Stomach smooth muscle (tissue), 2 donors: Measurements from ENCODE around the gene ISCU.

Experiments used
- H3K27ac ChIP-seq: one replicate; pipeline ENCODE4 v1.7.0; 2013; ENCODE audit warnings: mild to moderate bottlenecking, low read length, inconsistent platforms
- H3K27me3 ChIP-seq, 2 donors: one replicate each; pipeline ENCODE4 v1.7.0; 2013; ENCODE audit warnings: low read length in 2 of 2; ENCODE audit not compliant: insufficient read depth in 2 of 2, control insufficient read depth in 1 of 2
- H3K36me3 ChIP-seq, 2 donors: one replicate each; pipeline ENCODE4 v1.7.0; 2013; ENCODE audit warnings: low read length in 2 of 2; ENCODE audit not compliant: control insufficient read depth in 2 of 2, insufficient read depth in 2 of 2
- H3K4me1 ChIP-seq: one replicate; pipeline ENCODE4 v1.7.0; 2013; ENCODE audit warnings: low read length; ENCODE audit not compliant: control insufficient read depth, insufficient read depth
- H3K4me3 ChIP-seq, 2 donors: one replicate each; pipeline ENCODE4 v1.7.0; 2013; ENCODE audit warnings: low read length in 2 of 2
- H3K9ac ChIP-seq, 2 donors: one replicate each; pipeline ENCODE4 v1.7.0; 2013; ENCODE audit warnings: low read length in 2 of 2, mild to moderate bottlenecking in 1 of 2
- H3K9me3 ChIP-seq, 2 donors: one replicate each; pipeline ENCODE4 v1.7.0; 2013; ENCODE audit warnings: low read length in 2 of 2; ENCODE audit not compliant: control insufficient read depth in 2 of 2
- donor health status: healthy.
- donor health status: Pancreatic carcinoma.

ISCU gene

DNA sequence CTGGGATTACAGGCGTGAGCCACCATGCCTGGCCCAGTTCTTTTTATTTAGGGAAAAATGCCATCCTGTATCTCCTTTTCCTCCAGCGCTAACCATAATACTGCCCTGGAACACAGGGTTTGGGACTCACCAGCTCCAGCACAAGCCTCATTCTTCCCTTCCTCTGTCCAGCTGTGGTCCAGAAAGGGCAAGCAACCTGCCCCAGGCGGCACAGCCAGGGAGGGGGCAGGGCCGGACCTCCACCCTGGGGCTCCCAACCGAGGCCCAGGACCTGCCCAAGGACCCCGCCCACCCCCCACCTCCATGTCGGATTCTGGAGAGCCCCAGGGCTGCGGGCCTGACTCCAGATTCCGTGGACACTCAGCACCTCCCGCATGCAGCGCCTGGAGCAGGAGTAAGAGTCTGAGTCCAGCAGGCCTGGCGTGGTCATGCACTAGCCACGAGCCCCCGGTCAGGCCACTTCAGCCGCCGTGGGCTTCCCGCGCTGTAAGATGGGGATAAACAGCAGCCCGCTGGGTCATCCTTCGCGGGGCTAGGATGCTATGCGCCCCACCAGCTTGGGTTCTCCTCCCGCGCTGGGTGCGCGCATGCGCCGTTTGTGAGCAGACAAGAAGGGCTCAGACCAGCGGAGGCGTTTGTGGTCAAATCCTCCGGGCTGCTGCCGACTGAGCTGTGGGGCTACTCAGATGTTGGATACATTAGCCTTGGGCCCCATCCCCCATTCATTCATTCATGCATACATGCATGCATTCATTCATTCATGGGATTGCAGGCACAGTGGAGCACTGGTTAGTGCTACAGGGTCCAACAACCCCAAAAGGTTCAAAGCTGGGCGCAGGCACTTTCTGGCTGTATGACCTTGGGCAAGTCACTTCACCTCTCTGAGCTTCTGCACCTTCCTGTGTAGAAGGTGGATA lies 19.2 kb downstream of the ISCU start:
- H3K4me3 ChIP-seq = no peak overlapping the region
- H3K9ac ChIP-seq = no peak overlapping the region
- no peaks in the 10 kb centered on the region for H3K9me3 ChIP-seq
- no peaks in the 10 kb centered on the region for H3K36me3 ChIP-seq
- no peaks in the 10 kb centered on the region for H3K4me1 ChIP-seq
- no peak overlapping the region for H3K27ac ChIP-seq
- peaks cover 0 to 5% of the 10 kb centered on the region in 2 donors for H3K27me3 ChIP-seq

DNA sequence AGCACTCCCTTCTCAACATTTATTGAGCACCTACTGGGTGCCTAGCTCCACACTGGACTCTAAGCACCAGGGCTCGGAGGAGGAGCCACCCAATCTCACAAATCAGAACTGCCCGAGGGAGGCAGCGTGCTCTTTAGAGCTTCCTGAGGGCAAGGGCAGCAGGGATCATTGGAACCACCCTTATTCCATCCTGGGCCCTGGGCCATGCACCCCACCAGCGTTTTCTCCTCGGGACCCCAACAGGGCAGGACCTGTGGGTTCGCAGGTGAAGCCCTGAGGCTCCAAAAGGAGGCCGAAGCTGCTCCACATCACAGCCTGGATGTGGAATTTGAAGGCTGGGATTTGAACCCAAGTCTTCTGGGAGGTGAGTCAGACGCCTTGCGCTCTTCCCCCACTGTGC lies 20.1 kb downstream of the ISCU start:
- no peak overlapping the region for H3K27ac ChIP-seq
- H3K36me3 ChIP-seq = no peaks in the 10 kb centered on the region
- no peaks in the 10 kb centered on the region for H3K9me3 ChIP-seq
- peaks cover 0 to 5% of the 10 kb centered on the region in 2 donors for H3K27me3 ChIP-seq
- no peak overlapping the region for H3K4me3 ChIP-seq
- no peak overlapping the region for H3K9ac ChIP-seq
- no peaks in the 10 kb centered on the region for H3K4me1 ChIP-seq

DNA sequence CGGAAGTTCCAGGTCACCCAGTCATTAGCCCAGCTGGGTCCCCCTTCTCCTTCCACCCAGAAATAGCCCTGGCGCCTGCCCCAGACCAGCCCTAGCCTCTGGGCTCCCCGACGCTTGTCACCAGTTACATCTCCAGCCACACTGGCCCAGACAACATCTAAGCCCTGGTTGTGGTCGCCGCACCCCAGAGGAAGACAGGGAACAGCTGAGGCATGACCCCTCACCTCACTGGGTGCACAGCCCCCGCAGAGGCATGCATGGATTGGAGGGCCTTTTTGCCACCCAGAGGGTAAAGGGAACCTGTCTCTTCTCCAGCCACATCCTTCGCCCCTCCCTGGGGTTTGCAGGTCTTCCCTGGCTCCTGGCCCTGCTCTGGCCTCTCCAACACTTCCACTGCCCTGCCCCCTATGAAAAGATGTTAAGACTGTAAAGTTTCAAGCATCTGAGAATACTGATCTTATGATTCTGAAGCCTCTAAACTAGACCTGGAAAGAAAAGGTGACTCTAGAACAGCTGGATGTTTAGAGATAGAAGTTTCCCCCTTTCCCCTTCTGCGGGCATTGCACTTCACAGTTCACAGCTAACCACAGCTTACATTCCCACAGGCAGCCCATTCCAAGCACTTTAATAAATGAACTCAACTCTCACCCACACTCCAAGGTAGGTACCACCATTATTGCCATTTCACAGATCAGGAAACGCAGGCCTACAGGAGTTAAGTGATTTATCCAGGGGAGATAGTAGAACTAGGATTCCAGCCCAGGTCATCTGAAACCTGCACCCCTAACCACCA lies 20.8 kb downstream of the ISCU start:
- H3K9me3 ChIP-seq = no peaks in the 10 kb centered on the region
- H3K36me3 ChIP-seq = no peaks in the 10 kb centered on the region
- H3K27ac ChIP-seq = no peak overlapping the region
- no peak overlapping the region for H3K4me3 ChIP-seq
- H3K27me3 ChIP-seq = peaks cover 3 to 5% of the 10 kb centered on the region in 2 donors
- H3K9ac ChIP-seq = no peak overlapping the region
- no peaks in the 10 kb centered on the region for H3K4me1 ChIP-seq

DNA sequence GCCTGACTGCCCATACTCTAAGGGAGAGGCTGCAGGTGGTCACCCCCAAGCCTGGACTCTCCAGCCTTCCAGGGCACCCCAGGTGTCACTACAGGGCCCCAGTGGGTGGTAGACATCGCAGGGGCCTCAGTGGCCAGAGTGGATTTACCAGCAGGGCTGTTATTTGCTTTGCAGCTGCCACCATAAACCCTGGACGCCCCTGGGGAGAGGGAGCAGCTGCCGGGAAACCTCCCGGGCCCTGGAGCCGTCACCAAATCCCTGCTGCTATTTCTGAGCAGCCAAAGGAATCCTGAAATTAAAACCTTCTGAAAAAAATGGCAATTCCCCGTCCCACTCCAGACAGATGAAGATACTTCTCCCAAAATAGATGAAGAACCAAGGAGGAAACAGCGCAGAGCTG lies 21.6 kb downstream of the ISCU start:
- Histone ChIP-seq H3K4me3 (no peak overlapping the region), H3K4me1 (peaks cover under 1% of the 10 kb centered on the region), H3K9me3 (no peaks in the 10 kb centered on the region), H3K36me3 (no peaks in the 10 kb centered on the region), H3K27ac (no peak overlapping the region), H3K9ac (no peak overlapping the region), H3K27me3 (peaks cover 4 to 5% of the 10 kb centered on the region in 2 donors)

DNA sequence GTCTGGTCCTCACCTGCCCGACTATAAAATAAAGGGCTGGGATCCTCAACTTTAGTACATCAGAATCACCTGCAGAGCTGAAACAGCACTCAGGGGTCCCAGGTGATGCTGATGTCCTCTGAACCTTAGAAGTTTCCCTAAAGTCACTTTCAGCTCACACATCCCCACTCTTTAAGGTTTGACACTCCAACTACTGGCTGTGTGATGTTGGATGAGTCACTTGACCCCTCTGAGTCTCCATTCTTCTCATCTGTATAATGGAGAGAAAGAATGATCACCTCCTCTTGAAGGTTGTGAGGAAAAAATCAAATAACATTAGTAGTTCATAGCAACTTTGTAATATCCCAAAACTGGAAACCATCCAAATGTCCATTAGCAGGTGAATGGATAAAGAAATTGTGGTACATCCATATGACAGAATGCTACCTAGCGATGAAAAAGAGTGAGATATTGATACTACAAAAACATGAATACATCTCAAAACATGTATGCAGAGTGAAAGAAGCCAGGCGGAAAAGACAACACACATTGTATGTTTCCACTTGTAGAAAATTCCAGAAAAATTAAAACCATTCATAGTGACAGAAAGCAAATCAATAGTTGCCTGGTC lies 22.2 kb downstream of the ISCU start:
- Histone ChIP-seq H3K9ac (no peak overlapping the region), H3K9me3 (no peaks in the 10 kb centered on the region), H3K27me3 (peaks cover 5 to 7% of the 10 kb centered on the region in 2 donors), H3K36me3 (no peaks in the 10 kb centered on the region), H3K4me3 (no peak overlapping the region), H3K27ac (no peak overlapping the region), H3K4me1 (peaks cover 5% of the 10 kb centered on the region)

DNA sequence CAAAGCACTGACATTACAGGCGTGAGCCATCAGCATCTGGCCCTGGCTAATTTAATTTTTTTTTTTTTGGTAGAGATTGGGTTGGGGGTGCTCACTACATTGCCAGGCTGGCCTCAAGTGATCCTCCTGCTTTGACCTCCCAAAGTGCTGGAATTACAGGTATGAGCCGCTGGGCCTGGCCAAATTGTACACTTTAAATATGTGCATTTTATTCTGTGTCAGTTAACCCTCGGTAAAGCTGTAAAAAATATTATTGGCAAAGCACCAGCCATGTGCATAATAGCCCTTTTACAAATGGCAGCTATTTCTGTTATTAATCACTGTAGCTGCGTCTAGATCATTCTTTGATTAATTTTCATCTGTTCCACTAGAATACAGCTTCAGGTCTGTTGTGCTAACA lies 23.5 kb downstream of the ISCU start:
- Histone ChIP-seq H3K4me1 (peaks cover 5% of the 10 kb centered on the region), H3K4me3 (no peak overlapping the region), H3K9ac (no peak overlapping the region), H3K9me3 (no peaks in the 10 kb centered on the region), H3K36me3 (no peaks in the 10 kb centered on the region), H3K27ac (no peak overlapping the region), H3K27me3 (peaks cover 5 to 8% of the 10 kb centered on the region in 2 donors)

DNA sequence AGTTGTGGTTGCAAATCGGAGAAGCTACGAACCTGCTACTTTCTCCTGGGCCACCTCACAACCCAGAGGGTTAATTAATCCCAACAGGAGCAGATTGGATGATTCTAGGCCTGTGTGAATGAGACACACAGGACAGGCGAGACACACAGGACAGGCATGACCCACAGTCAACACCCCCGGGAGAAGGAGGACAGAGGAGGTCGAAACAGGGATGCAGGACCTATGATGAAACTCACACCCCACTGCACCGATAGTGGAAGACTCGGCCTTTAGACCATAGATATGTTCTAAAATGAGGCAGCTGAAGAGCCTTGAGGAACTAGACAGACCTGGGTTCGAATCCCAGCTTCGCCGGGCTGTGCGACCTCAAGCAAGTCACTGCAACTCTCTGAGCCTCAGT lies 23.9 kb downstream of the ISCU start:
- no peak overlapping the region for H3K4me3 ChIP-seq
- no peak overlapping the region for H3K27ac ChIP-seq
- H3K9me3 ChIP-seq = no peaks in the 10 kb centered on the region
- peaks cover 5% of the 10 kb centered on the region for H3K4me1 ChIP-seq
- no peaks in the 10 kb centered on the region for H3K36me3 ChIP-seq
- no peak overlapping the region for H3K9ac ChIP-seq
- H3K27me3 ChIP-seq = peaks cover 5 to 8% of the 10 kb centered on the region in 2 donors

DNA sequence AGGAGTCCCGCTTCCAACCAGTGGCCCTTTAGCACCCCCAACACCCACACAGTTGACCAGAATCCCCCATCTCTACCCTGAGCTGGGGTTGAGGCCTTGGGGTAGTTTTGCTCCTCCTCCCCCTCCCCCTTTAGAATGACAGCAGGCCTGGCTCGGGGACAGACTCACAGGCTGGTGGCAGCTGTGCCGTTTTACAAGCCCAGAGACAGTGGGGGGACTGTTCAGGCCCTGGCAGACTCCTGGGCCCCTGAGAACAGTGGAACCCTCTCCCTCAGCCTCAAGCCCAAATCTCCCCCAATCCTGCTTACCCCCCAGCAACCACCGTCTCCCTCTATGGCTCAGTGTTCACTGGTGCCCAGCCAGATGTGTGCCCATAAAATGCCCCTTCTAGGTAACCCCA lies 25.4 kb downstream of the ISCU start:
- no peaks in the 10 kb centered on the region for H3K9me3 ChIP-seq
- peaks cover 2 to 8% of the 10 kb centered on the region in 2 donors for H3K27me3 ChIP-seq
- no peaks in the 10 kb centered on the region for H3K36me3 ChIP-seq
- peaks cover 5% of the 10 kb centered on the region for H3K4me1 ChIP-seq
- no peak overlapping the region for H3K9ac ChIP-seq
- H3K27ac ChIP-seq = no peak overlapping the region
- no peak overlapping the region for H3K4me3 ChIP-seq

DNA sequence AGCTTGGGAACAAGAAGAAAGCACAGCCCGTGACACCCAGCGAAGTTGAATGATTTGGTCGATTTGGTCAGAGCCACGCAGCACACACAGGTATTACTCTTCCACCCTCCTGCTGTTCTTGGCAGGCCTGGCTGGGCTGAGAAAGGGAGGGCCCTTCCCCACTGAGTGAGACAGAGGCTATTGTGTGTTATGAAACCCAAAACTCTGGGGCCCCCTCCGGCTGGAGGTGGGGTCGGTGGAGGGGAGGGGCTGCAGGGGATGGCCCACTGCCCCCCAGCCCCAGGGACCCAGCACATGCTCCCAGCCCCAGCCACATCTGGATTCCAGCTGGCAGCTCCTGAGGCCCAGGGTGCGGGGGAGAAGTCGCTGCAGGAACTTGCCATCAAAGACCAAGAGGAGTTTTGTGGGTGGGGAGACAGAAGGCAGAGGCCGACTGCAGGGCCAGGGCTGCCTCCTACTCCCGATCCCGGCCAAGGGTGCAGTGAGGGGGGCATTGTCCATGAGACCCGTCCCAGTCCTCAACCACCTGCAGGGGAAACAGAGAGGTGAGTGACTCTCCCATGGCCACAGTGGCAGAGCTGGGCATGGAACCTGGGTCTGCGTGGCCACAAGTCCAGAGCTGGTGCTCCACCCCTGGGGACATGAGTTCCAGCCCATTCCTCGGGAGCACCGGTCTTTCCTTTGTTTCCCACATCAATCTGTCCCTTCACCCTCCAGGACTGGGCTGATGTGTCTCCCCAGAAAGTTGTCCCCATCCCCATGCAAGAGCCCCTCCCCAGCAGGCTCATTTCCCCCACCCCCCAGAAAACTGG lies 26.8 kb downstream of the ISCU start:
- H3K9me3 ChIP-seq = no peaks in the 10 kb centered on the region
- no peak overlapping the region for H3K9ac ChIP-seq
- H3K4me1 ChIP-seq = peaks cover 5% of the 10 kb centered on the region
- H3K27ac ChIP-seq = no peak overlapping the region
- H3K4me3 ChIP-seq = no peak overlapping the region
- H3K27me3 ChIP-seq = peaks cover 0 to 8% of the 10 kb centered on the region in 2 donors
- no peaks in the 10 kb centered on the region for H3K36me3 ChIP-seq

DNA sequence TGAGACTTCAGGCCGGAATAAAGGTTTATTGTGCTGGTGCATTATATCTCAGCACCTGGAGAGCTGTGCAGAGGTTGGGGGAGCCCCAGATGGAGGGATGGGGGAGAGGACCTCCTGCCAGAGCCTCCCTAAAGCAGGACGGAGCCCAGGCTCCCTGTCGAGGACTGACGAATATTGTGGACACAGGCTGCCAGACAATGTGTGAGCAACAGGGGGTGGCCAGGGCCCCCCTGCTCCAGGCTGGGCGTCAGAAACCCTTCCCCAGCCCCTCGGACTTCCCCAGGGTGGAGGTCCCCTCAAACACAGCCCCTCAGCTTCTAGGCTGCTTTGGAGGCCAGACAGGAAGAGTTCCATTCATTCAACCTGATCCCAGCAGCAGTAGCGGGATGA lies 27.4 kb downstream of the ISCU start:
- Histone ChIP-seq H3K9me3 (no peaks in the 10 kb centered on the region), H3K36me3 (no peaks in the 10 kb centered on the region), H3K4me1 (peaks cover 5% of the 10 kb centered on the region), H3K27ac (no peak overlapping the region), H3K4me3 (no peak overlapping the region), H3K27me3 (peaks cover 0 to 8% of the 10 kb centered on the region in 2 donors), H3K9ac (no peak overlapping the region)
